ENCODE measurements around the gene SGMS1. TPM values are rescaled to one million over a fixed set of nuclear protein-coding genes. Genes with fewer than 3 reads are reported as not detected.
"Not testable (repeated sequence)": the region's sequence is repeated elsewhere in the genome, so short reads cannot be mapped to it uniquely, and the experiment has no call there.

SGMS1 gene
- total RNA-seq = 10 to 100 TPM; 11.6 TPM

- ChIA-PET POLR2A (interaction anchor here (0.8 to 1.7 kb wide), 4 partner anchors 13 to 116 kb away, joined by 3 to 7 read pairs (median 4); no protein-coding TSS in a partner anchor), CTCF (interaction anchor here (1.2 kb wide), 2 partner anchors 89 to 111 kb away, joined by 3 to 5 read pairs; no protein-coding TSS in a partner anchor)
Measured at GRCh38 chr10:50623663-50624412, at the start of gene SGMS1. Gene SGMS1 (minus strand): TSS chr10:50623956. CDS start chr10:50344114, 279,842 bp downstream.

- CTCF ChIA-PET, POLR2A ChIA-PET: not testable (repeated sequence)
Measured at GRCh38 chr10:50672152-50672551, 48.4 kb upstream of the SGMS1 start.

DNA sequence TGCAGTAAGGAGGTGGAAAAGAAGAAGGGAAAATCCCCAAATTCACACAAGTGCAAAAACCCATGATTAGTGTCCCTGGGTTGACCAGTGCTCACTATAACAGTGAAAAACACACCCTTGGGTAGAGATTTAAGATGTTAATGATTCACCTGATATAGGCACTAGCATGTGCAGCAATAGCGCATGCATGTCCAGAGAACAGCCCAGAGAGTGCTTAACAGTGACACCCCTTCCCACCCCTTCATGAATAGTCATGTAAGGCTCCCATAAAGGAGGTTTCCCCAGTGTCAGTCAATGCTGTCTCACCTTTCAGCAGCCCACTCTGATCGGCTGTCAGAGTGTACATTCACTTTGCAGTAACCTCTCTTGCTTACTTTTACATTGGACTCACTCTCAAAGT is 47.9 kb upstream of the SGMS1 start:
- CTCF ChIA-PET, POLR2A ChIA-PET: not testable (repeated sequence)

- CTCF ChIA-PET = interaction anchor here (0.6 to 0.7 kb wide), 2 partner anchors 10 to 120 kb away, joined by 3 read pairs; no protein-coding TSS in a partner anchor
- POLR2A ChIA-PET = not testable (repeated sequence)
Measured at GRCh38 chr10:50669957-50670356, 46.2 kb upstream of the SGMS1 start.

GRCh38 chr10:50667353-50667752 is 43.6 kb upstream of the SGMS1 start:
- CTCF ChIA-PET, POLR2A ChIA-PET: not testable (repeated sequence)

DNA sequence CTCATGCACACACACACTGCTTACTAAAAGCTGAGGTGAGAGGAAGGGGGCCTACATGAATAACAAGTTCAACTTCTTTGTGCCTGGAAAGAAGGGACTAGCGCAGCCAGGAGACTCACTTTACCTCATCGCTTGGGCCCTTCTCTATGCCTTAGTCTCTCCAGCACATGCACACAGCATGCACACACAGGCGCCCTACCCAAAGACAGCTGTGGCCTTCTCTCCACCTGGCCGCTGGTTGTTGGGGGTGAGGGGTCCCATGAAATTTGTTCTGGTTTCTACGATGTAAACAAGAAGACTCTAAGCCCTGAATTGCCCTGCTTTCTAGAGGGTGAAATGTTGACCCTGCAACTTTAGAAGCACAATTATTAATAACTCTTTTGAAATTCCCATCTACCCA is 38.7 kb upstream of the SGMS1 start:
- CTCF ChIA-PET = not testable (repeated sequence)

GRCh38 chr10:50661563-50661962 is 37.8 kb upstream of the SGMS1 start:
- POLR2A ChIA-PET = not testable (repeated sequence)
- CTCF ChIA-PET = interaction anchor here (1.2 kb wide), 1 partner anchor 8 kb away, joined by 4 read pairs; no protein-coding TSS in a partner anchor

More for the DNA sequence above, 38.7 kb upstream of the SGMS1 start:
- POLR2A ChIA-PET = not testable (repeated sequence)

DNA sequence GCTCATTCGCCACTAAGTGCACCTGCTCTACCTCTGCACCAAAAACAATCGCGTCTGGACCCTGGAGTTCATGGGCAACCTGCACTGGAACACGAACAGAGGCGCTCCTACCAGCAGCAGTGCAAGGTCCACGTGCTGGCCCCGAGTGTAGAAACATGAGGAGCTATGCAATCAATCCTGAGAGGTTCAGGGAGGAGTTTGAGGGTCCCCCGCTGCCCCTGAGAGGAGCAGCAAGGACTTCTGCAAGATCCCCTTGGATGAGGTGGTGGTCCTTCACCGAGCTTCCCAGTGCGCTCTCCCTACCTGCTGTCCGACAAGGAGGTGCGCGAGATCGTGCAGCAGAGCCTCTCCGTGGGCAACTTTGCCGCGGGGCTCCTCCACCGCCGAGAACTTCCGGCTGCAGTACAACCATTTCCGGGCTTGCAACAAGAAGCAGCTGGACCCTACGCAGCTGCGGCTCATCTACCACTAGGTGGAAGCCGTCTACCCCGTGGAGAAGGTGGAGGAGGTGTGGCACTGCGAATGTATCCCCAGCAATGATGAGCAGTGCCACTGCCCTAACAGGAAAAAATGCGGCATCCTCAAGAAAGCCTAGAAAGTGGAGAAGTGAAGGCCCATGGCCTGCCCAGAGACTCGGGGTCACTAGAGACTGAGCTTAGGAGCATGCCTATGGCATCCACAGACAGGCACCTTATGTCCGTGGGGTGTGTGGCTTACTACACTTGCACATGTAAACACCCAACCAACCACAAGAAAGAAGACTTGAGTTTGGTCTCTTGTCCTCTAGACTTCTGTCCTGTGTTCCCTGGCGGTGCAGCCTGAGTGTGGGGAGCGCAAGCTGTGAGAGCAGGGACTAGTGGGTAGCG is 36.3 kb upstream of the SGMS1 start:
- ChIA-PET POLR2A (interaction anchor here (0.7 kb wide), 1 partner anchor 99 kb away, joined by 3 read pairs; no protein-coding TSS in a partner anchor), CTCF (interaction anchor here (0.8 to 1.2 kb wide), 5 partner anchors 9 to 263 kb away, joined by 3 to 4 read pairs (median 3); no protein-coding TSS in a partner anchor)

GRCh38 chr10:50659016-50659864 is 35.5 kb upstream of the SGMS1 start:
- ChIA-PET CTCF (interaction anchor here (1.1 to 1.2 kb wide), 2 partner anchors 12 to 14 kb away, joined by 3 to 4 read pairs; no protein-coding TSS in a partner anchor), POLR2A (interaction anchor here (0.7 kb wide), 1 partner anchor 98 kb away, joined by 3 read pairs; no protein-coding TSS in a partner anchor)

- ChIA-PET CTCF (no interaction called here), POLR2A (no interaction called here)
Measured at GRCh38 chr10:50658165-50658564, 34.4 kb upstream of the SGMS1 start.

DNA sequence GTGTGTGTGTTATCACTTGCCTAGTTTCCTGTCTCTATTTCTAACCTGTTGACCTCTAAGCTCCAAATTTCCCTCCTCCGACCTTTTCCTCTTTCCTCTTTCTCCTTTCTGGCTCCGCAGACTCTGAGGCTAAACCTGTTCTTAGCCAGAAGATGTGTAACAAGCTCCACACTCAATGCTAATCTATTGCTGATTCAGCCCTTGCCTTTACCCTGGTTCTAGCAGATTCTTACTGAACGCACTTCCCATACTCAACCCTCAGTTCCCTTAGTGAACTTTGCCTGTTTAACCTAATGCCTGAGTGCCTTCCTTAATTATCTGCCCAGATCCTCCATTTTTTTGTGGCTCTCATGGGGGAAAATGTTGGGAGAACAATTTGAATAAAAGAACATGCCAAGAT is 30.0 kb upstream of the SGMS1 start:
- ChIA-PET POLR2A (no interaction called here), CTCF (interaction anchor here (0.7 to 1.1 kb wide), 3 partner anchors 8 to 42 kb away, joined by 3 to 4 read pairs (median 4); no protein-coding TSS in a partner anchor)

- ChIA-PET CTCF (interaction anchor here (0.7 to 1.1 kb wide), 3 partner anchors 8 to 41 kb away, joined by 3 to 4 read pairs (median 4); no protein-coding TSS in a partner anchor), POLR2A (no interaction called here)
Measured at GRCh38 chr10:50653142-50653541, 29.4 kb upstream of the SGMS1 start.

DNA sequence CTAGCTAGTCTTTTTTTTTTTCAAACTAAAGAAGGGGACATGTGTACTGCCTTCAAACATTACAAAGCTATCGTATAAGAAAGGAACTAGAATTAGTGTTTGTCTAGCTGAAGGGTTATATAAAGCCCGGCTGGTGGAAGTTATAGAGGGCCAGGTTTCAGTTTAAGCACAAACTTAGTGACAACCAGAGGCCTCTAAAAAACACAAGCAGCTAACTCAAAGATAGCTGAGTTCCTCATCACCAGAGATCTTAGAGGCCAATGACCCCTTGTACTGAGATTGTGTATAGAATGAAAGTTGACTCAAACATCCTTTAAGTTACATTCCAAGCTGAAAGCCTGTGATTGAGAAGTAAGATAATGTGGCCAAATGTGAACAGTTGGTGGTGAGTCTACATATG is 28.1 kb upstream of the SGMS1 start:
- CTCF ChIA-PET = no interaction called here

DNA sequence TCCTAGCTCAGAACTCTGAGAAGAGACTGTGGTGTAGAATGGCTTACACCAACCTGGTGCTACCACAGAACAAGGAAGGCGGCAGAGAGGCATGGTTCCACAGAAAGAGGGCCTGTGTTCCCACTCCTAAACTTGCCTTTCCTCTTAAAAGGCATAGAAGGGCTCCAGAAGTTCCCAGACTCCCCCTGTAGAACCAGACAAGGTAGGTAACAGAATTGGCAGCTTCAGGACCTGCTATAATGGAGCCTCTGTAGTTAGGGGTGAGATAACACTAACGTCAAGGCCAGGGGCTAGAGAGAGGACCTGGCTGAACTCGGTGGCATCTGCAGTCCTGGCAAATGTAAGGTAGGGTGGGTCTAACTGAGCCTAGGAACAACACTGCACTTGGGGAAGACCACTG is 26.7 kb upstream of the SGMS1 start:
- CTCF ChIA-PET = no interaction called here
- POLR2A ChIA-PET = no interaction called here

More for the DNA sequence above, 28.1 kb upstream of the SGMS1 start:
- POLR2A ChIA-PET = no interaction called here

DNA sequence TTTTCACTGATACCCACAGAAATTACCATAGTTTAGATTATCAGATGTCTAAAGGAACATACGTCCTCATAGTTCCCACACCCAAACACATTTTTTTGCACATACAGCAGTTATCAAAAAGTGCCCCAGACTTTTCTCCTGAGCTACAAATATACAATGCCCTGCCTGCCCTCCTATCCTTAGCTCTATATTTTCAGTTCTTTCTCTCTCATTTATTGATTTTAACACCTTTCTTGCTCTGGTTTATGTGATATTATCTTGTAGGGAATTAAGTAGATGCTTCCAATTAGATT is 25.1 kb upstream of the SGMS1 start:
- CTCF ChIA-PET = interaction anchor here (0.6 kb wide), 1 partner anchor 209 kb away, joined by 3 read pairs; no protein-coding TSS in a partner anchor
- POLR2A ChIA-PET = no interaction called here

- ChIA-PET POLR2A (no interaction called here), CTCF (interaction anchor here (0.6 kb wide), 1 partner anchor 209 kb away, joined by 3 read pairs; no protein-coding TSS in a partner anchor)
Measured at GRCh38 chr10:50648089-50648934, 24.6 kb upstream of the SGMS1 start.

- CTCF ChIA-PET = interaction anchor here (1.3 kb wide), 1 partner anchor 13 kb away, joined by 3 read pairs; no protein-coding TSS in a partner anchor
- POLR2A ChIA-PET = not testable (repeated sequence)
Measured at GRCh38 chr10:50647350-50647749, 23.6 kb upstream of the SGMS1 start.

DNA sequence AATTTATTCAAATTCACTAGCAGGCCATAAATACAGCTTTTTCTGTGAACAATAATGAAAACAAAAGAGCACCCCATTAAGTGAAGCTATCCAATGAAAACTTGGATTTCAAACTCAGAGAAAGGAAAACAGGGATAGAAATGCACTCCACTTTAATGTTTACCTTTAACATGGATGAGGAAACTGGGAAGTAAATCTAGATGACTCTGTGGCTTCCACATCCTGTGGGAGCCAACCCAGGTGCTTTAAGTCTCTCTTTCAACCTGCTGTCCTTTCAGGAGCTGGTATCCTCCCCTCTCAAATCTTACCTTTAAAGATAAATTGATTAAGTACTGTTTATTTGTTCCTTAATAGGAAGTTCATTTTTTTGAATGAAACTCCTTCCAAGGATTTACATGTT is 21.5 kb upstream of the SGMS1 start:
- POLR2A ChIA-PET = no interaction called here
- CTCF ChIA-PET = interaction anchor here (0.8 to 1.4 kb wide), 2 partner anchors 8 to 15 kb away, joined by 4 read pairs; no protein-coding TSS in a partner anchor
